GM12892 (cell line): ENCODE results near the gene ING4.
A peak's percentile ranks its signal among the peaks of the same experiment; 100 is the strongest.

Experiments used
- POLR2A ChIP-seq: IDR thresholded peaks from 2 replicates; pipeline ENCODE4 v1.6.1; 2011; ENCODE audit warnings: low read depth, low read length, control low read depth
- POLR2AphosphoS5 ChIP-seq: IDR thresholded peaks from 2 replicates; pipeline ENCODE4 v1.6.1; 2011; ENCODE audit warnings: low read depth, low read length, control low read depth
- TAF1 ChIP-seq: IDR thresholded peaks from 2 replicates; pipeline ENCODE4 v1.6.1; 2011; ENCODE audit warnings: low read depth, mild to moderate bottlenecking, control low read depth, low read length, borderline replicate concordance

- TF ChIP-seq POLR2A (peak; percentile 24; the same call in 1 of the 2 replicates), TAF1 (0 out of 2 replicates have a peak, but pooled peaks have one; percentile 23), POLR2AphosphoS5 (no peak)
Measured at GRCh38 chr12:6662906-6663742, at the start of gene ING4.
